IMR-90 (cell line): ENCODE measurements around the gene PCIF1.
A peak's percentile ranks its signal among the peaks of the same experiment; 100 is the strongest.

ENCODE experiments used
- BHLHE40 ChIP-seq: fragments of 150-350 bp; IDR thresholded peaks from 2 replicates; pipeline ENCODE4 v1.6.1; 2016; ENCODE audit warnings: mild to moderate bottlenecking, low read depth, low read length
- CEBPB ChIP-seq: IDR thresholded peaks from 2 replicates; pipeline ENCODE4 v1.6.1; 2012; ENCODE audit warnings: low read depth, low read length, improper control_type of control experiment
- CHD1 ChIP-seq: IDR thresholded peaks from 2 replicates; pipeline ENCODE4 v1.6.1; 2012; ENCODE audit warnings: low read depth, low read length, improper control_type of control experiment
- CTCF ChIP-seq: conservative IDR thresholded peaks from 2 replicates; pipeline ENCODE4 v1.5.1; 2012; ENCODE audit warnings: mild to moderate bottlenecking, low read depth, low read length, improper control_type of control experiment
- ELK1 ChIP-seq: fragments of 150-350 bp; IDR thresholded peaks from 2 replicates; pipeline ENCODE4 v1.6.1; 2016; ENCODE audit warnings: low read depth, mild to moderate bottlenecking, low read length, moderate library complexity, borderline replicate concordance
- FOS ChIP-seq: fragments of 150-350 bp; IDR thresholded peaks from 2 replicates; pipeline ENCODE4 v1.6.1; 2016; ENCODE audit warnings: low read depth, low read length
- MAZ ChIP-seq: IDR thresholded peaks from 2 replicates; pipeline ENCODE4 v1.6.1; 2012; ENCODE audit warnings: low read depth, mild to moderate bottlenecking, low read length, improper control_type of control experiment, moderate library complexity, borderline replicate concordance
- MXI1 ChIP-seq: IDR thresholded peaks from 2 replicates; pipeline ENCODE4 v1.6.1; 2012; ENCODE audit warnings: low read depth, mild to moderate bottlenecking, low read length, moderate library complexity, borderline replicate concordance
- POLR2A ChIP-seq: IDR thresholded peaks from 2 replicates; pipeline ENCODE4 v1.6.1; 2012; ENCODE audit warnings: mild to moderate bottlenecking, low read depth, low read length
- RAD21 ChIP-seq: IDR thresholded peaks from 2 replicates; pipeline ENCODE4 v1.6.1; 2012; ENCODE audit warnings: low read length, improper control_type of control experiment
- RFX5 ChIP-seq: IDR thresholded peaks from 2 replicates; pipeline ENCODE4 v1.8.0; 2012; ENCODE audit warnings: low read depth, mild to moderate bottlenecking, low read length, moderate library complexity
- SMC3 ChIP-seq: fragments of 150-350 bp; IDR thresholded peaks from 2 replicates; pipeline ENCODE4 v1.6.1; 2016; ENCODE audit warnings: low read depth, mild to moderate bottlenecking, antibody characterized with exemption, low read length, moderate library complexity
- USF2 ChIP-seq: fragments of 150-350 bp; IDR thresholded peaks from 2 replicates; pipeline ENCODE4 v1.6.1; 2017; ENCODE audit warnings: mild to moderate bottlenecking, antibody characterized with exemption, low read length, low read depth

- peak; percentile 28; the same call in 1 of the 2 replicates for TF ChIP-seq CTCF
- TF ChIP-seq CEBPB: no peak
- TF ChIP-seq RAD21: peak; percentile 28; the same call in 1 of the 2 replicates
- TF ChIP-seq POLR2A: no peak
- no peak for TF ChIP-seq ELK1
- TF ChIP-seq BHLHE40: no peak
- no peak; the same call in 1 of the 2 replicates for TF ChIP-seq MAZ
- no peak for TF ChIP-seq FOS
- no peak for TF ChIP-seq MXI1
- no peak for TF ChIP-seq USF2
- no peak for TF ChIP-seq CHD1
- no peak for TF ChIP-seq RFX5
- TF ChIP-seq SMC3: no peak
Measured at GRCh38 chr20:45933266-45934045, 1.0 kb upstream of the PCIF1 start.
